HS-5 (cell line): ENCODE data around the gene RECK.

ENCODE experiments used
- DNase-seq: peaks from one replicate; pipeline ENCODE4 v3.0.0-alpha.2; 2012; ENCODE audit warnings: low read depth

RECK gene

GRCh38 chr9:36140086-36141084 lies 103.7 kb downstream of the RECK start:
- DNase-seq = no peak

GRCh38 chr9:36141288-36141687 lies 104.6 kb downstream of the RECK start:
- DNase-seq = no peak

- no peak for DNase-seq
These were observed 105.0 kb downstream of the RECK start for GRCh38 chr9:36141761-36142160.

GRCh38 chr9:36142510-36143244 lies 106.0 kb downstream of the RECK start:
- DNase-seq = no peak

- no peak for DNase-seq
These were observed 106.5 kb downstream of the RECK start for GRCh38 chr9:36143245-36143641.

- DNase-seq = no peak
These were observed 107.9 kb downstream of the RECK start for GRCh38 chr9:36144309-36145232.

GRCh38 chr9:36145970-36146369 lies 109.3 kb downstream of the RECK start:
- no peak for DNase-seq

GRCh38 chr9:36146651-36147050 lies 109.9 kb downstream of the RECK start:
- no peak for DNase-seq

GRCh38 chr9:36147441-36148175 lies 110.9 kb downstream of the RECK start:
- no peak for DNase-seq

GRCh38 chr9:36148311-36149051 lies 111.8 kb downstream of the RECK start:
- DNase-seq = peak; percentile 91

- DNase-seq = no peak
These were observed 112.5 kb downstream of the RECK start for GRCh38 chr9:36149197-36149596.

GRCh38 chr9:36150574-36151315 lies 114.0 kb downstream of the RECK start:
- DNase-seq = no peak

- peak; percentile 64 for DNase-seq
These were observed 114.8 kb downstream of the RECK start for GRCh38 chr9:36151316-36152210.

GRCh38 chr9:36152741-36153438 lies 116.2 kb downstream of the RECK start:
- DNase-seq = no peak

- no peak for DNase-seq
These were observed 117.0 kb downstream of the RECK start for GRCh38 chr9:36153746-36154145.

- DNase-seq = no peak
These were observed 117.7 kb downstream of the RECK start for GRCh38 chr9:36154331-36154952.

- no peak for DNase-seq
These were observed 119.4 kb downstream of the RECK start for GRCh38 chr9:36156116-36156515.

GRCh38 chr9:36158122-36158521 lies 121.4 kb downstream of the RECK start:
- no peak for DNase-seq
